HG02852 (cell line): ENCODE measurements around the gene MYT1.

ENCODE experiments used
- ATAC-seq: cut with Tn5 transposase; IDR thresholded peaks from one replicate; pipeline ENCODE4 v1.9.1; 2021; ENCODE audit warnings: mild to moderate bottlenecking, moderate library complexity; ENCODE audit not compliant: unreplicated experiment

Gene MYT1

DNA sequence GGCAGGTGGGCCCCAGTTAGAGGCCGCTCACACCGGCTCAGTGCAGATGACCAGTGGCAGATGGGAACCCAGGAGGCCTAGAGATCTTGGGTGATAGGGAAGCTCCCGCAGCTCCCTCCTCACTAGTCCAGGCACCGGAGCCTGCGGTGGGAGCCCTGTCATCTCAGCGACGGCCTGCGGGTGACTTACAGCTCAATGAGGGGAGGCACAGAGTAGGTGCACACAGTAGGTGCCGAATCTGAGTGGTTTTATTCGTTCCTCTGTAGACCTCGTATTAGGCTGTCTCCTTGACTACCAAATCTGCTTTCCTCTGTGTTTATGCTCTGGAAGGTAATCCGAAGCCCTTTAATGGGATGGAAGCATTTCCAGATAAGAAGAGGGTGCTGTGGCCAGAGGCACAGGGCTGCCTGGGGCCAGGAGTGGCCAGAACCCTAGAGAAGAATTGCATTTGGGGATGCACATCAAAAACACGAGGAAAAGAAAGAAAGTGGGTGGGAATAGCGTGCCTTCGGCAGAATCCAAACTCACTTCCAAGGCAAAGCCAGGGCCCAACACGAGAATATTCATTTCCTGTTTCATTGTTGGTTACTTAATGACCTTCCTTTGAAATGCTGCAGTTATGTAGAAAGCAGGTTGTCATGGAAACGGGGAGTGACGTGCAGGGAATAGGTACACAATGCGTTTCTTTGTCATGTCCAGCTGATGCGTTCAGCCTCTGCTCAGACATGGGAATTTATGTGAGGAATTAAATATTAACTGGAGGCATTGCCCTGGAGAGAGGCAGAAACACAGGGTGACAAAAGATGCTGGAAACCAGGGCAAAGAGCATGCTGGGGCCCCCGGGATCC, 24.7 kb downstream of the MYT1 start:
- no peak for ATAC-seq

DNA sequence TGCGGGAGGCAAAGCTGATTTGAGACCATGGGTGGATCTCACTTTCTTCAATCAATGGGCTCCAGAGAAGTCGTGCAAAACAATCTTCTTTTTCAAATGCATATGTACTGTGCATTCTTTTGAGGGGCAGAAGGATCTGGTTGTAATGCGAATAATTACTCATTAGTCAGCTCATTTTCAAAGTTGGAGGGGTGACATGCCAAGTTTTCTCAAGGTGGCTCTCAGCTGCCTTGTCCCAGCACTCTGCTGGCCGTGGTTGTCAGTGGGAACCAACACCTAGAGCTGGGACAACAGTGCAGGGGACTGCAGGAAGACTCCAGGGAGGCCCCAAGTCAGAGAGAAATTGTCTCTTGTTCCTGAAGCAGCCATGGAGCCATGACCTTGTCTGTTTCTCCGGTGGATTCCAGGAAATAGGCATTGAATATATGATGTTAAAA, 25.3 kb downstream of the MYT1 start:
- no peak for ATAC-seq

GRCh38 chr20:64189986-64190385, 25.7 kb downstream of the MYT1 start:
- no peak for ATAC-seq

DNA sequence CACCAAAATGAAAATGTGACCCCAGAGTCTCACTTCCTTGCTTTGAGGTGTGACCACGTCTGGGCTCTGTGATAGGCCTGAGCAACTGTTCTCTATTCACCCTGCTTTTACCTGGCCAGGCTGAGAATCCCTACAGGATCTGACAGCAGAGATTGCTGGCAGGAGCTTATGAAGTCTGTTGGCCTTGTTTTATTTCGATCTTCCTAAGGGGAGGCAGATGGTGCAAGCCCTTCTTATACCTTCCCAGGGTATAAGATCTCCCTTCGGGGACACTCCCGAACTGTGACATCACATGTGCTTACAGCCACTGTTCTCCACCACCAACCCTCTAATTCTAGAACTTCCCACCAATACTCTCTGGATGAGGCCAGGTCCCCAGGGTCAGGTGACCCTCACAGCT, 26.8 kb downstream of the MYT1 start:
- ATAC-seq: no peak

GRCh38 chr20:64192406-64192805, 28.2 kb downstream of the MYT1 start:
- ATAC-seq: no peak

DNA sequence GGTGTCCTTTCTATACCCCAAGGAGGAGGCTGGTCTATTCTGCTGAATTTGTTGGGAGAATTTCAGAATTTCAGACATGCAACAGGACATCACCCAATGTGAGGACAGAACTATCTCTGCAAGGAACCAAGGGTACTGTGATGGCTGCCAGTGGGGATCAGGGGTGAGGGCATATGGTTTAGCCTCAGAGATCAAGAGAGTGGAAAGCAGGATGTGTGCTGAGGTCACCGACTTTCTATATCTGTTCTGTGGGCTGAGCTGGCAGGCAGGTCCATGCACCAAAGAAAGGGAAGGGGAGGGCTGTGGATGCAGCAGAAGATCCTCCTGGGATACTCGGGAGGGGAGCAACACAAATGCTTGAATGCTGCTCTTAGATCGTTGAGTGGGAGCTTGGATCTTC, 28.8 kb downstream of the MYT1 start:
- ATAC-seq: no peak

DNA sequence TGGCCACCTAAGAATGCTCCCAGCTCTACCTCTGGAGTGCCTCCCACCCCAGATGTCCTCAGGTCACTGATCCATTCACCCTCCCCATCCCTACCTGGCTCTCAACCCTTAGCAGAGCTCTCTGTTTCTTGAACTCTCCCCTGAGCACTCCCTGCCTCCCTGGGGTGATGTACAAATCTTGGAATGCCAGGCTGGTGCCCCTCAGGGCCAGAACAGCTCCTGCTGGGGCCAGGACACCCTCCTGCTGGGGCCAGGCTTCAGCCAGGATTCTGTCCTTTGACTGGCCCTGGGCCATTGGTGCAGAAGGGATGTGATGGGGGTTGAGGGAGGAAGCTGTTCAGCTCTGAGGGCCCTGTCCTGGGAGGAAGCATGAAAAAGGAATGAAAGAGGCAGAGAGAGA, 30.0 kb downstream of the MYT1 start:
- ATAC-seq: no peak

- ATAC-seq: no peak
Measured at GRCh38 chr20:64196309-64196708, 32.1 kb downstream of the MYT1 start.

DNA sequence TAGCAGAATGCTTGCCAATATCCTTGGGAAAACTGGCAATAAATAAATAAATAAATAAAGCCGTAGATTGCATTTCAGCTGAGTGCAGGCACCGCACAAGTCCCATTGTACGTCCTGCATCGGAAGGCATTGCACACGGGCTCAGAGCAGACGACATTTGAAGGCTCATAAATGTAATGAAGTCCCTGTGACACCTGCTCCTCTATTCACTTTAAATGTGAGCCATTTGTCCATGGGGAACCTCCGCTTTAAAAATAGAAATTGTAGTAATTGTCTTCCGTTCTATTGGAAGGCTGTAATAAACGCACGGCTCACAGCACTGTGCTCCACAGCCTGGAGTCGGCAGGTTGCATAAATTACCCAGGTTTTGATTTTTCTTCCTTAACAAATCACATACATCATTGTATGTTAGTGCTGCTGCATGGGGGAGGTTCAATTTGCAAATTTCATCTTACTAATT, 32.6 kb downstream of the MYT1 start:
- no peak for ATAC-seq

- ATAC-seq: no peak
Measured at GRCh38 chr20:64198347-64198746, 34.1 kb downstream of the MYT1 start.

DNA sequence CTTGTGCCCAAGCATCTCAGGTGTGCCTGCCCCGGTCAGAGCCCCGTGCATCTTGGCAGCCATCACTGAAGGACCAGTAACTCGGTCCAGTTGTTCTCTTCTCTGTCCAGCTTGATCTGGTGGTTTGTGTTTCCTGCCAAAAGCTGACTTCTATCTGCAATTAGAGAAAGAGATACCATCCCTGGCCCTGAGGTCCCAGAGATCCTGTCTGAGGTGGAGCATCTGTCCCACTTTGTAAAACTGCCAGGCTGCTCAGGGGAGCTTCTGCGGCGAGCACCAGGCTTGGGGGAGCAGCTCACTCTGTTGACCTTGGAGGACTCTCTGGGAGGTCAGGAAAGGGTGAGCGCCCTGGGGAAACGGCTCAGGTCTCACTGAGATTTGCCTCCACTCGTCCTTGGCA, 35.1 kb downstream of the MYT1 start:
- no peak for ATAC-seq

GRCh38 chr20:64200740-64201139, 36.5 kb downstream of the MYT1 start:
- no peak for ATAC-seq

DNA sequence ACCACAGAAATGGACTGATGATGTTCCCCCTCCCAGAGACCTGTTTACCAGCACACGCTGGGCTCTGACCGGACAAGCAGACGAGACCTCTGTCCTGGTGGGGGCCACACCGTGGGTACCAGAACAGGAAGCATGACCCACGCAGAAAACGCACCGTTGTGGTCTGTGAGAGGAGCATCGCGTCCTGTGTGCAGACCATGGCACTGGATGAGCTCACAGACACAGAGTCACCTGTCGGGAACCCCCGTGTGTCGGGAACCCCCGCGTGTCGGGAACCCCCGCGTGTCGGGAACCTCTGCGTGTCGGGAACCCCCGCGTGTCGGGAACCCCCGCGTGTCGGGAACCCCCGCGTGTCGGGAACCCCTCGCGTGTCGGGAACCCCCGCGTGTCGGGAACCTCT, 37.4 kb downstream of the MYT1 start:
- no peak for ATAC-seq

DNA sequence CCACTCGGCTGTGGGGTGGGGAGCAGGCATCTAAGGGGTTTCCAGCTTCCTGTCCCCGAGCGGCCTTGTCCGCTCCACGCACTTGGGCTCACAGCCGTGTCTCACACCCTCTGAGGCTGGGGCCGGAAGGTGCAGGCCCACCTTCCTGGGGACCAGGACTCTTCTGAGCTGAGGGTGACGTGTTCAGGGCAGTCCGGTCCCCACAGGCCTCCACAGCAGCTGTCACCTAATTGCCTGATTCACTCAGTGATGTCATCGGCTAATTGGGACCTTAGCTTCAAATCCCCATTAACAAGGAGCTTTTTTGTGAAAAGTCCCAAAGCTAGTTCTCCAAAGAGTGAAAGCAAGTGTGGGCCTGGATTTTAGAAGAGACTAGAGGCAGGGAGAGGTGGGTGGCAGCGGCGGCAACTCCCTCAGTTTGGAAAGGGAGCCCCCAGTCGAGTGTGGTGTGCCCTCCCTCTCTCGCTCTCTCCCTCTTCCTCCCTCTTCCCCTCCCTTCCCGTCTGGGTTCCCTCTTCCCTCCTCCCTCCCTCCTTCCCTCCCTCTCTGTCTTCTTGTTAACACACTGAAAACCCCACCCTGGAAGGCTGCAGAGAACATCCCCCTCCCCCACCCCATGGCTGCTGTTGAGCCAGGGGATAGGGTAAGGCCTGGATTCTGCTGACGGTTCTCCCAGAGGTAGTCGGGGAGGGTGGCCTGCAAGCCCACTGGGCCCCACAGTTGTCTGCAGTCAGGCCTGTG, 39.0 kb downstream of the MYT1 start:
- no peak for ATAC-seq

GRCh38 chr20:64205611-64206026, 41.4 kb downstream of the MYT1 start:
- no peak for ATAC-seq

DNA sequence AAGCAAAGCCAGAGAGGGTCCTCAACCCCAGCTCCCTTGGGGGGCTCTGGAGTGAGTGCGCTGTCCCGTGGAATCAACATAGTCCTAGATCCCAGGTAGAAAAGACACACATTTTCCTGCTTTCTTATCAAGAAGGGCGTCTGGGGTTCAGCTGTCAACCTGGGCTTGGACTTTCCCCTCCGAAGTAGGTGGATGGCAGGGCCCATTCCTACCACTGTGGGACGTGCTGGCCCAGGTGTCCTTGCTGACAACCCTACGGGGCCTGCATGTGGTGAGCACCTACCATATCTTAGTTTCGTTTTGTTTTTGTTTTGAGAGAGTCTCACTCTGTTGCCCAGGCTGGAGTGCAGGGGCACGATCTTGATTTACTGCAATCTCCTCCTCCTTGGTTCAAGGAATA, 42.4 kb downstream of the MYT1 start:
- ATAC-seq: no peak

DNA sequence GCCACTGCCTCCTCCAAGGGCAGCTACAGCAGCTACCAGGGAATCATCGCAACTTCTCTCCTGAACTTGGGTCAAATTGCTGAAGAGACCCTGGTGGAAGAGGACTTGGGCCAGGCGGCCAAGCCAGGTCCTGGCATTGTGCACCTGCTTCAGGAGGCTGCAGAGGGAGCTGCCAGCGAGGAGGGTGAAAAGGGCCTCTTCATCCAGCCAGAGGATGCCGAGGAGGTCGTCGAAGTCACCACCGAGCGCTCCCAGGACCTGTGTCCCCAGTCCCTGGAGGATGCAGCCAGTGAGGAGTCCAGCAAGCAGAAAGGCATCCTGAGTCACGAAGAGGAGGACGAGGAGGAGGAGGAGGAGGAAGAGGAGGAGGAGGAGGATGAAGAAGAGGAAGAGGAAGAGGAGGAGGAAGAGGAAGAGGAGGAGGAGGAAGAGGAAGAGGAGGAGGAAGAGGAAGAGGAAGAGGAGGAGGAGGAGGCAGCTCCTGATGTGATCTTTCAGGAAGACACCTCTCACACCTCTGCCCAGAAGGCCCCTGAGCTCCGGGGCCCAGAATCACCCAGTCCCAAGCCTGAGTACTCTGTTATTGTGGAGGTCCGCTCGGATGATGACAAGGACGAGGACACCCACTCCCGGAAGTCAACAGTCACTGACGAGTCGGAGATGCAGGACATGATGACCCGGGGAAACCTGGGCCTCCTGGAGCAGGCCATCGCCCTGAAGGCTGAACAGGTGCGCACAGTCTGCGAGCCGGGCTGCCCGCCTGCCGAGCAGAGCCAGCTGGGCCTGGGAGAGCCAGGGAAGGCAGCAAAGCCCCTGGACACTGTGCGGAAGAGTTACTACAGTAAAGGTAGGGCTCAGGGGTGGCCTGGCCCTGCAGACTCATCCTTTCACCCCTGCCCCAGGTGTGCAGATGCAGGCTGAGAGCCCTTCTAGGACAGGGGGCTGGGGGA, 43.7 kb downstream of the MYT1 start:
- ATAC-seq: no peak

- no peak for ATAC-seq
Measured at GRCh38 chr20:64209148-64209547, 44.9 kb downstream of the MYT1 start.

- ATAC-seq: no peak
Measured at GRCh38 chr20:64210656-64211369, 46.6 kb downstream of the MYT1 start.

DNA sequence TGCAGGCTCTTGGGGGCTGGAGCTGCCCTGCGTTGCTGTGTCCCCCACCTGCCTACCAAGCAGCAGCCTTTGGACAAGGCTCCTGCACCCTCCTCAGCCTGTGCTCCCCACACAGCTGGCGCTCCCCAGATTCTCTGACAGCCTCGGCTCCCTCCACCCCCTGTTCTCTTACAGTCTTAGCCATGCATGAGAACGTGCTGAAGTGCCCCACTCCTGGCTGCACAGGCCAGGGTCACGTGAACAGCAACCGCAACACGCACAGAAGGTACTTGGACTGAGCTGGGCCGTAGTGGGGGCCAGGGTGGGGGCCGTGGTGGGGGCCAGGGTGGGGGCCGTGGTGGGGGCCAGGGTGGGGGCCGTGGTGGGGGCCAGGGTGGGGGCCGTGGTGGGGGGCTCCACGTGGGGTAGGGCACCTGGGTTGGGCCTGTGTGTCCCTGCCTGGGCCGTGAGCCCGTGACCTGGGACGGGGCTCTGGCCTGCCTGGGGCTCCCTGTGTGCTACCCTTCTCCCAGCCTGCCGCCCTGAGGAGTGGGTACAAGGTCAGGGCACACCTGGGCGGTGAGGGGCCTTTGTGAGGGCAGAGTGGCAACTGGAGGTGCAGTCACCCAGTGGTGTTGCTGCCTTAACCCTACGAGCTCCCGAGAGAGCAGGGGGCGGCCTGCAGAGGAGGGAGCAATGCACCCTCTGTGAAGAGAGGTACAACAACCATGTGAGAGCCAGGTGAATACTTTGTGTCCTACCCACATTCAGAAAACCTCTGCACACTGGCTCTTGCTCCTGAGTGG, 47.8 kb downstream of the MYT1 start:
- no peak for ATAC-seq
